GM23338 (cell line): ENCODE data around the gene BEGAIN.

Experiments used
- EZH2 ChIP-seq: fragments of 200-600 bp; sonication (generic); IDR thresholded peaks from one replicate; pipeline ENCODE4 v1.8.0; 2017; ENCODE audit warnings: antibody characterized with exemption, mild to moderate bottlenecking, low read depth; ENCODE audit not compliant: unreplicated experiment
- JUNB ChIP-seq: IDR thresholded peaks from one replicate; pipeline ENCODE4 v1.6.1; 2016; ENCODE audit warnings: antibody characterized with exemption; ENCODE audit not compliant: unreplicated experiment
- POLR2AphosphoS5 ChIP-seq: IDR thresholded peaks from 2 replicates; pipeline ENCODE4 v1.6.1; 2016; ENCODE audit warnings: antibody characterized with exemption, low read depth
- ZNF114 ChIP-seq: fragments of 250-450 bp; sonication (Bioruptor Pico); IDR thresholded peaks from 2 replicates; pipeline ENCODE4 v1.5.0; 2020; ENCODE audit warnings: mild to moderate bottlenecking, moderate library complexity
- TF ChIP-seq, protein P1 (sequence below), 2 experiments: fragments of 200-600 bp in 1 of 2; sonication (generic) in 1 of 2; conservative IDR thresholded peaks; 2 replicates each; pipeline versions ENCODE4 v1.5.1 to v1.6.1; 2016 to 2017; ENCODE audit warnings: antibody characterized with exemption in 2 of 2, low read depth in 2 of 2, mild to moderate bottlenecking in 2 of 2, moderate library complexity in 1 of 2
- TF ChIP-seq, protein P2 (sequence below): IDR thresholded peaks from one replicate; pipeline ENCODE4 v1.6.1; 2018; ENCODE audit warnings: antibody characterized with exemption; ENCODE audit not compliant: unreplicated experiment

GRCh38 chr14:100537446-100538350, 49.5 kb downstream of the BEGAIN start:
- TF ChIP-seq POLR2AphosphoS5: no peak
- TF ChIP-seq JUNB: no peak
- TF ChIP-seq, protein P1, sequence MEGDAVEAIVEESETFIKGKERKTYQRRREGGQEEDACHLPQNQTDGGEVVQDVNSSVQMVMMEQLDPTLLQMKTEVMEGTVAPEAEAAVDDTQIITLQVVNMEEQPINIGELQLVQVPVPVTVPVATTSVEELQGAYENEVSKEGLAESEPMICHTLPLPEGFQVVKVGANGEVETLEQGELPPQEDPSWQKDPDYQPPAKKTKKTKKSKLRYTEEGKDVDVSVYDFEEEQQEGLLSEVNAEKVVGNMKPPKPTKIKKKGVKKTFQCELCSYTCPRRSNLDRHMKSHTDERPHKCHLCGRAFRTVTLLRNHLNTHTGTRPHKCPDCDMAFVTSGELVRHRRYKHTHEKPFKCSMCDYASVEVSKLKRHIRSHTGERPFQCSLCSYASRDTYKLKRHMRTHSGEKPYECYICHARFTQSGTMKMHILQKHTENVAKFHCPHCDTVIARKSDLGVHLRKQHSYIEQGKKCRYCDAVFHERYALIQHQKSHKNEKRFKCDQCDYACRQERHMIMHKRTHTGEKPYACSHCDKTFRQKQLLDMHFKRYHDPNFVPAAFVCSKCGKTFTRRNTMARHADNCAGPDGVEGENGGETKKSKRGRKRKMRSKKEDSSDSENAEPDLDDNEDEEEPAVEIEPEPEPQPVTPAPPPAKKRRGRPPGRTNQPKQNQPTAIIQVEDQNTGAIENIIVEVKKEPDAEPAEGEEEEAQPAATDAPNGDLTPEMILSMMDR (conservative IDR thresholded peaks at IDR 0.05; ENCODE audit: low read depth in 2 of 2): no peak
- TF ChIP-seq EZH2: no peak
- TF ChIP-seq, protein P2, sequence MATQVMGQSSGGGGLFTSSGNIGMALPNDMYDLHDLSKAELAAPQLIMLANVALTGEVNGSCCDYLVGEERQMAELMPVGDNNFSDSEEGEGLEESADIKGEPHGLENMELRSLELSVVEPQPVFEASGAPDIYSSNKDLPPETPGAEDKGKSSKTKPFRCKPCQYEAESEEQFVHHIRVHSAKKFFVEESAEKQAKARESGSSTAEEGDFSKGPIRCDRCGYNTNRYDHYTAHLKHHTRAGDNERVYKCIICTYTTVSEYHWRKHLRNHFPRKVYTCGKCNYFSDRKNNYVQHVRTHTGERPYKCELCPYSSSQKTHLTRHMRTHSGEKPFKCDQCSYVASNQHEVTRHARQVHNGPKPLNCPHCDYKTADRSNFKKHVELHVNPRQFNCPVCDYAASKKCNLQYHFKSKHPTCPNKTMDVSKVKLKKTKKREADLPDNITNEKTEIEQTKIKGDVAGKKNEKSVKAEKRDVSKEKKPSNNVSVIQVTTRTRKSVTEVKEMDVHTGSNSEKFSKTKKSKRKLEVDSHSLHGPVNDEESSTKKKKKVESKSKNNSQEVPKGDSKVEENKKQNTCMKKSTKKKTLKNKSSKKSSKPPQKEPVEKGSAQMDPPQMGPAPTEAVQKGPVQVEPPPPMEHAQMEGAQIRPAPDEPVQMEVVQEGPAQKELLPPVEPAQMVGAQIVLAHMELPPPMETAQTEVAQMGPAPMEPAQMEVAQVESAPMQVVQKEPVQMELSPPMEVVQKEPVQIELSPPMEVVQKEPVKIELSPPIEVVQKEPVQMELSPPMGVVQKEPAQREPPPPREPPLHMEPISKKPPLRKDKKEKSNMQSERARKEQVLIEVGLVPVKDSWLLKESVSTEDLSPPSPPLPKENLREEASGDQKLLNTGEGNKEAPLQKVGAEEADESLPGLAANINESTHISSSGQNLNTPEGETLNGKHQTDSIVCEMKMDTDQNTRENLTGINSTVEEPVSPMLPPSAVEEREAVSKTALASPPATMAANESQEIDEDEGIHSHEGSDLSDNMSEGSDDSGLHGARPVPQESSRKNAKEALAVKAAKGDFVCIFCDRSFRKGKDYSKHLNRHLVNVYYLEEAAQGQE: no peak
- no peak for TF ChIP-seq ZNF114 (CRISPR knock-in tag)
